Nephron progenitor cell (in vitro differentiated cells): ENCODE data around the gene SEMA3C.
"Not testable (repeated sequence)": the region's sequence is repeated elsewhere in the genome, so short reads cannot be mapped to it uniquely, and the experiment has no call there.

Source experiments
- DNase-seq: peaks from one replicate; pipeline ENCODE4 v3.0.0; 2021
- H3K27ac Mint-ChIP-seq: 2 replicates; pipeline ENCODE4 v1.8.0; 2021; ENCODE audit warnings: mild to moderate bottlenecking, moderate library complexity, mixed read lengths
- H3K27me3 Mint-ChIP-seq: 2 replicates; pipeline ENCODE4 v1.8.0; 2021; ENCODE audit warnings: mild to moderate bottlenecking, low read depth, mixed read lengths; ENCODE audit not compliant: poor library complexity
- H3K36me3 Mint-ChIP-seq: 2 replicates; pipeline ENCODE4 v1.8.0; 2021; ENCODE audit warnings: low read depth, mixed read lengths
- H3K4me1 Mint-ChIP-seq: 2 replicates; pipeline ENCODE4 v1.8.0; 2021; ENCODE audit warnings: mixed read lengths
- H3K4me3 Mint-ChIP-seq: 2 replicates; pipeline ENCODE4 v1.8.0; 2021; ENCODE audit warnings: mild to moderate bottlenecking, moderate library complexity, mixed read lengths
- H3K9me3 Mint-ChIP-seq: 2 replicates; pipeline ENCODE4 v1.8.0; 2021; ENCODE audit warnings: mild to moderate bottlenecking, moderate library complexity, mixed read lengths
- CTCF ChIP-seq: fragments of 200-600 bp; sonication (generic); IDR thresholded peaks from 2 replicates; pipeline ENCODE4 v1.5.0; 2021; ENCODE audit warnings: antibody characterized with exemption

The SEMA3C gene

GRCh38 chr7:80935991-80936780 is 17.3 kb upstream of the SEMA3C start:
- H3K27me3 Mint-ChIP-seq, result no peaks in the 10 kb centered on the region
- peaks cover 2% of the 10 kb centered on the region for H3K4me1 Mint-ChIP-seq
- peaks cover 4% of the 10 kb centered on the region for H3K9me3 Mint-ChIP-seq
- H3K27ac Mint-ChIP-seq, result peak overlapping the region; percentile 4
- TF ChIP-seq CTCF, result no peak
- H3K36me3 Mint-ChIP-seq, result peaks cover 4% of the 10 kb centered on the region
- no peak overlapping the region for H3K4me3 Mint-ChIP-seq
- DNase-seq, result no peak

- H3K27me3 Mint-ChIP-seq, result no peaks in the 10 kb centered on the region
- TF ChIP-seq CTCF, result no peak
- peaks cover 9% of the 10 kb centered on the region for H3K9me3 Mint-ChIP-seq
- no peak for DNase-seq
- peaks cover 4% of the 10 kb centered on the region for H3K36me3 Mint-ChIP-seq
- H3K27ac Mint-ChIP-seq, result no peak overlapping the region
- H3K4me1 Mint-ChIP-seq, result no peaks in the 10 kb centered on the region
- no peak overlapping the region for H3K4me3 Mint-ChIP-seq
Observed at GRCh38 chr7:80934321-80934720, 15.5 kb upstream of the SEMA3C start.

GRCh38 chr7:80932536-80932935 is 13.7 kb upstream of the SEMA3C start:
- no peaks in the 10 kb centered on the region for H3K4me1 Mint-ChIP-seq
- no peak for DNase-seq
- H3K27me3 Mint-ChIP-seq, result no peaks in the 10 kb centered on the region
- no peak overlapping the region for H3K4me3 Mint-ChIP-seq
- peaks cover 4% of the 10 kb centered on the region for H3K36me3 Mint-ChIP-seq
- no peak overlapping the region for H3K27ac Mint-ChIP-seq
- H3K9me3 Mint-ChIP-seq, result peaks cover 9% of the 10 kb centered on the region
- TF ChIP-seq CTCF, result no peak

- no peak overlapping the region for H3K4me3 Mint-ChIP-seq
- H3K36me3 Mint-ChIP-seq, result peaks cover 7% of the 10 kb centered on the region
- DNase-seq, result no peak
- H3K4me1 Mint-ChIP-seq, result peaks cover 7% of the 10 kb centered on the region
- H3K9me3 Mint-ChIP-seq, result peaks cover 16% of the 10 kb centered on the region
- H3K27ac Mint-ChIP-seq, result no peak overlapping the region
- no peak for TF ChIP-seq CTCF
- H3K27me3 Mint-ChIP-seq, result peaks cover 7% of the 10 kb centered on the region
Observed at GRCh38 chr7:80929619-80930018, 10.8 kb upstream of the SEMA3C start.

- H3K36me3 Mint-ChIP-seq, H3K27me3 Mint-ChIP-seq, H3K27ac Mint-ChIP-seq, DNase-seq, H3K4me3 Mint-ChIP-seq: not testable (repeated sequence)
- peaks cover 32% of the 10 kb centered on the region for H3K4me1 Mint-ChIP-seq
- H3K9me3 Mint-ChIP-seq, result peaks cover 16% of the 10 kb centered on the region
Observed at GRCh38 chr7:80926955-80927354, 8.1 kb upstream of the SEMA3C start.

GRCh38 chr7:80924090-80924489 is 5.2 kb upstream of the SEMA3C start:
- Mint-ChIP-seq H3K27ac (peak overlapping the region; percentile 64), H3K27me3 (peaks cover 7% of the 10 kb centered on the region), H3K36me3 (peaks cover 4% of the 10 kb centered on the region), H3K9me3 (peaks cover 6% of the 10 kb centered on the region), H3K4me3 (no peak overlapping the region), H3K4me1 (peaks cover 58% of the 10 kb centered on the region)
- DNase-seq, result no peak
- no peak for TF ChIP-seq CTCF
